Thoracic aorta (tissue), 2 donors: ENCODE measurements around the gene CHST12. TPM values are rescaled to one million over a fixed set of nuclear protein-coding genes. Genes with fewer than 3 reads are reported as not detected.

ENCODE experiments used
- ATAC-seq: fragments of 150-250 bp; one replicate; pipeline ENCODE4 v1.8.0; 2017; ENCODE audit warnings: low read depth; ENCODE audit not compliant: insufficient number of reproducible peaks, low FRiP score
- DNase-seq: peaks from one replicate; pipeline ENCODE4 v3.0.0-alpha.2; 2020; ENCODE audit warnings: low spot score
- H3K27ac ChIP-seq, 2 donors: fragments of 200-600 bp; sonication (generic); 1 replicate in 1 of 2; 2 replicates in 1 of 2; pipeline ENCODE4 v1.5.1; 2016; ENCODE audit warnings: mild to moderate bottlenecking in 2 of 2, moderate library complexity in 2 of 2
- H3K27me3 ChIP-seq: fragments of 200-600 bp; sonication (generic); replicated peaks from 2 replicates; pipeline ENCODE4 v1.6.0; 2016; ENCODE audit warnings: mild to moderate bottlenecking; ENCODE audit not compliant: insufficient read depth
- H3K36me3 ChIP-seq: fragments of 200-600 bp; sonication (generic); one replicate; pipeline ENCODE4 v1.5.1; 2016
- H3K4me1 ChIP-seq, 2 donors: fragments of 200-600 bp; sonication (generic); 1 replicate in 1 of 2; 2 replicates in 1 of 2; pipeline versions ENCODE4 v1.5.1 to v1.6.0; 2016; ENCODE audit warnings: low read depth in 2 of 2, mild to moderate bottlenecking in 1 of 2; ENCODE audit not compliant: control insufficient read depth in 1 of 2
- H3K4me3 ChIP-seq: fragments of 200-600 bp; sonication (generic); 2 replicates; pipeline ENCODE4 v1.5.1; 2016; ENCODE audit warnings: mild to moderate bottlenecking
- H3K9me3 ChIP-seq: fragments of 200-600 bp; sonication (generic); 2 replicates; pipeline ENCODE4 v1.5.1; 2016
- total RNA-seq, 2 donors: library from RNA; depleted of rRNA; stranded (reverse); fragments of >200 nt; gene quantifications; one replicate each; pipeline versions ENCODE4 v1.1.0 to v1.2.3, GENCODE V29; 2016
- TF ChIP-seq, protein P1 (sequence below): fragments of 200-600 bp; sonication (generic); IDR thresholded peaks from one replicate; pipeline ENCODE4 v1.5.1; 2019; ENCODE audit warnings: antibody characterized with exemption

CHST12 gene
- total RNA-seq, 2 donors from 2014 or later: 18.7 to 19.1 TPM

DNA sequence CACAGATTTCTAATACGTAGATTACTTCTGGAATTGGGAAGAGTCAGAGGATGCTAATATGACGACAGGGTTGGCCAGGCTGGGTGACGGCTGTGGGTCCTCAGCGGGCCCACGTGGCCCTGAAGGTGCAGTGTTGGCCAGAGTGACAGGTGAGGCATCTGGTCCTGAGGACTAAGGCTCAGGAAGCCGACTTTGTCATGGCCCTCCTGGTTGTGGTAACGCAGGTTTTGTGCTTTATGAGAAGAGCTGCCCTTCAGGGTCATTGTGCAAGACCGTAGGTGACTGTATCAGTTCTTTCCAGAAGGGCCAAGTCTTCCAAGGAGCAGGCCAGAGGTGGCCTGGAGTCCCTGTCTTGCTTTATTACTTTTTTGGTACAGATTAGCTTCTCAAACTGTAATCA, 46.2 kb upstream of the CHST12 start:
- TF ChIP-seq, protein P1, sequence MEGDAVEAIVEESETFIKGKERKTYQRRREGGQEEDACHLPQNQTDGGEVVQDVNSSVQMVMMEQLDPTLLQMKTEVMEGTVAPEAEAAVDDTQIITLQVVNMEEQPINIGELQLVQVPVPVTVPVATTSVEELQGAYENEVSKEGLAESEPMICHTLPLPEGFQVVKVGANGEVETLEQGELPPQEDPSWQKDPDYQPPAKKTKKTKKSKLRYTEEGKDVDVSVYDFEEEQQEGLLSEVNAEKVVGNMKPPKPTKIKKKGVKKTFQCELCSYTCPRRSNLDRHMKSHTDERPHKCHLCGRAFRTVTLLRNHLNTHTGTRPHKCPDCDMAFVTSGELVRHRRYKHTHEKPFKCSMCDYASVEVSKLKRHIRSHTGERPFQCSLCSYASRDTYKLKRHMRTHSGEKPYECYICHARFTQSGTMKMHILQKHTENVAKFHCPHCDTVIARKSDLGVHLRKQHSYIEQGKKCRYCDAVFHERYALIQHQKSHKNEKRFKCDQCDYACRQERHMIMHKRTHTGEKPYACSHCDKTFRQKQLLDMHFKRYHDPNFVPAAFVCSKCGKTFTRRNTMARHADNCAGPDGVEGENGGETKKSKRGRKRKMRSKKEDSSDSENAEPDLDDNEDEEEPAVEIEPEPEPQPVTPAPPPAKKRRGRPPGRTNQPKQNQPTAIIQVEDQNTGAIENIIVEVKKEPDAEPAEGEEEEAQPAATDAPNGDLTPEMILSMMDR: no peak
- Histone ChIP-seq H3K4me3 (no peak overlapping the region), H3K27ac (no peak overlapping the region), H3K27me3 (no peaks in the 10 kb centered on the region), H3K36me3 (peaks cover 9% of the 10 kb centered on the region), H3K9me3 (no peaks in the 10 kb centered on the region), H3K4me1 (peaks cover 27 to 48% of the 10 kb centered on the region in 2 donors)
- DNase-seq: no peak
- ATAC-seq: no peak

DNA sequence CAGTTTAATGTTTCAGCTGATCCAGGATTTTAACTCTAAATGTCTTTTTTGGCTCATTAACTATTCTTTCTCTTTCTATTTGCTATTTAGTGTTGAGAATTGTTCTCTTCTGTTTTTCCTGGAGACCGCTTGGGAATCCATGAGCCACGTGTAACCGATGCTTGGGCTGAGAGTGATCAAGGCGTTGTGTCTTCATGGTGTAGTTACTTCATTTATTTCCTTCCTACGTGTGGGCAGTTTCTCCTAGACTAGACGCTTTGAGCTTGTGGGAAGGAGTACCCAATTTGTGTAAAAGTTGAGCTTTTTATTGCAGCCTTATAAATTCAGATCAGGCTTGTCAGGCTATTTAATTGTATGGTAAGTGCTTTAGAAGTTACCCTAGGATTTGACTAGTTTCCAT, 45.8 kb upstream of the CHST12 start:
- Histone ChIP-seq H3K4me3 (no peak overlapping the region), H3K4me1 (peaks cover 27 to 48% of the 10 kb centered on the region in 2 donors), H3K36me3 (peaks cover 13% of the 10 kb centered on the region), H3K27me3 (no peaks in the 10 kb centered on the region), H3K27ac (no peak overlapping the region), H3K9me3 (no peaks in the 10 kb centered on the region)
- TF ChIP-seq, protein P1: no peak
- no peak for ATAC-seq
- no peak for DNase-seq

GRCh38 chr7:2358968-2359527, 44.4 kb upstream of the CHST12 start:
- TF ChIP-seq, protein P1: no peak
- Histone ChIP-seq H3K4me1 (peaks cover 24 to 38% of the 10 kb centered on the region in 2 donors), H3K36me3 (peaks cover 28% of the 10 kb centered on the region), H3K27me3 (no peaks in the 10 kb centered on the region), H3K4me3 (no peak overlapping the region), H3K9me3 (no peaks in the 10 kb centered on the region), H3K27ac (no peak overlapping the region)
- DNase-seq: no peak
- ATAC-seq: no peak

GRCh38 chr7:2359610-2360009, 43.8 kb upstream of the CHST12 start:
- no peak overlapping the region for H3K4me3 ChIP-seq
- no peak overlapping the region for H3K27ac ChIP-seq
- TF ChIP-seq, protein P1: no peak
- H3K27me3 ChIP-seq: no peaks in the 10 kb centered on the region
- H3K36me3 ChIP-seq: peaks cover 33% of the 10 kb centered on the region
- no peak for DNase-seq
- H3K9me3 ChIP-seq: no peaks in the 10 kb centered on the region
- ATAC-seq: no peak
- H3K4me1 ChIP-seq: peaks cover 24 to 38% of the 10 kb centered on the region in 2 donors

DNA sequence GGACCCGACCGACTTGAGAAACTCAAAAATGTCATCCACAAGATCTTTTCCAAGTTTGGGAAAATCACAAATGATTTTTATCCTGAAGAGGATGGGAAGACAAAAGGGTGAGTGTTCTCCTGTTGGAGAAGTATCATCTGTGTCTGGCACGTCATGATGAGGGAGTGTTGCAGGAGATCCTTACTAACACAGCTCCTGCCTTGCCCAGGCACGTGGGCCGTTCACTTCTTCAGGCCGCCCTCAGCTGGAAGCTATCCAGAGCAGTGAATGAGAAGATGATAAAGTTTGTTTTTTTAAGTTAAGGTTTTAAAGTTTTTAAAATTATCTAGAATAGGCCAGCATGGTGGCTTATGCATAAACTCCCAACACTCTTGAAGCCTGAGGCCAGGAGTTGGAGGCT, 42.6 kb upstream of the CHST12 start:
- TF ChIP-seq, protein P1: no peak
- no peak overlapping the region for H3K27ac ChIP-seq
- H3K9me3 ChIP-seq: no peaks in the 10 kb centered on the region
- H3K36me3 ChIP-seq: peaks cover 44% of the 10 kb centered on the region
- DNase-seq: no peak
- ATAC-seq: no peak
- no peak overlapping the region for H3K4me3 ChIP-seq
- H3K4me1 ChIP-seq: peaks cover 19 to 33% of the 10 kb centered on the region in 2 donors
- H3K27me3 ChIP-seq: no peaks in the 10 kb centered on the region
